Stimulated activated CD8-positive, alpha-beta memory T cell treated with anti-CD3 and anti-CD28 coated beads, Interleukin-4, amount 100 ng/mL, for 1 hour (primary cell): ENCODE data around the gene GALNT9.

ENCODE experiments used
- DNase-seq, 2 donors: peaks; one replicate each; pipeline ENCODE4 v3.0.0-alpha.2; 2020; ENCODE audit warnings: low read depth in 2 of 2, low spot score in 1 of 2

The GALNT9 gene

GRCh38 chr12:132161796-132162507, 167.4 kb downstream of the GALNT9 start:
- DNase-seq: no peak

DNA sequence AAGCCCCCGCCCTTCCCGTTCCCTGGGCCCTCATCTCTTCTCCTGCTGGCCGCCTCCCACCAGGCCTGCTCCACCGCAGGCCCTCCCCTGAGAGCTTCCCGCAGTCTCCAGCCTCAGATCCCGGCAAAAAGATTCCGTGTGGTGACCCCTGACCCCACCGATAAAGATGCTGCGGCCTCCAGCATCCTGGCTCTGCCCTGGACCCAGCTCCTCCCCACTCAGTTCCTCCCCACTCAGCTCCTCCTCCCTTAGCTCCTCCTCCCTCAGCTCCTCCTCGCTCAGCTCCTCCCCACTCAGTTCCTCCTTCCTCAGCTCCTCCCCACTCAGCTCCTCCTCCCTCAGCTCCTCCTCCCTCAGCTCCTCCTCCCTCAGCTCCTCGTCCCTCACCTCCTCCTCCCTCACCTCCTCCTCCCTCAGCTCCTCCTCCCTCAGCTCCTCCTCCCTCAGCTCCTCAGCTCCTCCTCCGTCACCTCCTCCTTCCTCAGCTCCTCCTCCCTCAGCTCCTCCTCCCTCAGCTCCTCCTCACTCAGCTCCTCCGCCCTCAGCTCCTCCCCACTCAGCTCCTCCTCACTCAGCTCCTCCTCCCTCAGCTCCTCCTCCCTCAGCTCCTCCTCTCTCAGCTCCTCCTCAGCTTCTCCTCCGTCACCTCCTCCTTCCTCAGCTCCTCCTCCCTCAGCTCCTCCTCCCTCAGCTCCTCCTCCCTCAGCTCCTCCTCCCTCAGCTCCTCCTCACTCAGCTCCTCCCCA, 168.2 kb downstream of the GALNT9 start:
- DNase-seq: no peak

DNA sequence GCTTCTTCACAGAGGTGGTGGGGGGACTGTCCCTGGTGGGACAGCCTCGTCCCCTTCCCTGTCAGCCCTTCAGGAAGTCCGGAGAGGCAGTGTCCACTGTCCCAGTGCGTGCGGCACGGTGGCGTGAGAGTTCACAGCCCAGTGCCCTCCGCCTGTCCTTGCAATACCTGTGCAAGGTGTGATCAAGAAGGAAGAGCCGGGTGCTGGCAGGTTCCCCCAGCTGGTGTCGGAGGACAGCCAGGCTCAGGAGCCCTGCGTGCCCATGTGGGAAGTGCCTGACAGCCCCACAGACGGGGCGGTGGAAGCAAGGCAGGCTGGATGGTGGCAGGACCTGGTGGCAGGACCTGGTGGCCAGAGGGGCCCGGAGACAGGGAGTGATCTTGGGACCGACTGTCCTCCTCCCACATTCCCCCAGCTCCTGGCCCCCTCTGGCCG, 168.8 kb downstream of the GALNT9 start:
- DNase-seq: no peak

GRCh38 chr12:132160016-132160415, 169.4 kb downstream of the GALNT9 start:
- DNase-seq: no peak

DNA sequence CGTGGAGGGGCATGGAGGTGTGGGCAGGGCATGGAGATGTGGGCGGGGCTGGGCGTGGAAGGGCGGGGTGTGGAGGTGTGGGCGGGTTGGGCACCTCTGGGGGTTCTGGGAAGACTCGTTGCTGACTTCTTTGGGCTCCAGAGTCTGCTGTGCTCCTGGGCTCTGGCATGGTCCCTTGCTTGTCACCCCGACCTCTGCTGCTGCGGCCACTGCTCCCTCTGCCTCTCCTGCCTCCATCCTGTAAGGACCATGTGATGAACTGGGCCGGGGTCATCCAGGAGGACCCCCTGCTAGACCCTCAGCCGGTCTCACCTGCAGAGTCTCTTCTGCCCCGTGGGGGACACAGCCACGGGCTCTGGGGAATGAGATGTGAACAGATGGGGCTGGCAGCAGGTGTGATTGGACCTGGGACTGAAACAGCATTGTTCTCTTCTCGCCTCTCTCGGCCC, 169.8 kb downstream of the GALNT9 start:
- no peak for DNase-seq

DNA sequence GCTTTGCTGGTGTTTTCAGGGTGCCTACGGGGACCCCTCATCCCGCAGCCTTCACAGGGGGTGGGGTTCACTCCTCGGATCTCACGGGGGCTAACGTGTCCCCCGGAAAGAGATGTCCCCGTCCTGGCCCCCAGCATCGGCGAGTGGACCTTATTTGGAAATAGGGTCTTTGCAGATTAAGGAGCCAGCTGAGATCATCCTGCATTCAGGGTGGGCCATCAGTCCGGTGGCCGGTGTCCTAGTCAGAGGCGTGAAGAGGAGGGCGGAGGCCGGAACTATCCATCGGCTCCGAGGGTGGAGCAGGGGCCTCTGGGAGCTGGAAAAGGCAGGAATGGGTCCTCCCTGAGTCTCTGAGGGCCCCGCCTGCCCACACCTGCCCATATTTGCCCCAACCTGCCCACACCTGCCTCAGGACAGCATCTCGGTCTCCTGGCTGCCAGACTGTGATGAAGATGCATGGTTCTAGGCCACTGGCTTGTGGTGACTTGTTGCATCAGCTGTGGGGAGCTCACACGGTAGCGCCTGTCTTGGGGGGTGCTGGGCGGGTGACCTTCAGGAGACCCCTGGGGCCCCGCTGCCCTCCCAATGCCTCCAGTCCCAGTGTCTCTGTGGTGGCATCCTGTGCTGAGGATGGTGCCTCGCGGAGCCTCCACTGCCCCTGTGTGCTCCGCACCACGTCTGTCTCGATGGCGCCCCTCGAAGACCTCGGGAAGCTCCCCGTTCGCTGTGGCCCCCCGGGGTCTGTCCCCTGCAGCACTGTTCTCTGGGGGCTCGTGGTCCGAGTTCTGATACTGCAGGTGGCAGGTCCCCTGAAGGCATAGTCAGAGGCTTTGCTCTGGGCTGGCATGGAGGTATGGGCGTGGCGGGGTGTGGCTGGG, 170.5 kb downstream of the GALNT9 start:
- DNase-seq: no peak

GRCh38 chr12:132157733-132158409, 171.5 kb downstream of the GALNT9 start:
- DNase-seq: no peak

DNA sequence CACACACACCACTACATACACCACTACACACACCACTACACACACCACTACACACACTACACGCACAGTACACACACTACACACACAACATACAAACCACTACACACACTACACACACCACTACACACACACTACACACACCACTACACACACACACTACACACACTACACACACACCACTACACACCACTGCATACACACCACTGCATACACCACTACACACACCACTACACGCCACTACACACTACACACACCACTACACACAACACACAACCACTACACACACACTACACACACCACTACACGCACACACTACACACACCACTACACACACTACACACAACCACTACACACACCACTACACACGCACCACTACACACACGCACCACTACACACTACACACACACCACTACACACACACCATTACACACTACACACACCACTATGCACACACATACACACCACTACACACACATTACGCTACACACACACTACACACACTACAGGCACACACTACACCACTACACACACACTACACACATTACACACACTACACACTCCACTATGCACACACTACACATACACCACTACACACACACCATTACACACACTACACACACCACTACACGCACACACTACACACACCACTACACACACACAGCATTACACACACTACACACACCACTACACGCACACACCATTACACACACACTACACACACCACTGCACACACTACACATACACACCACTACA, 172.6 kb downstream of the GALNT9 start:
- no peak for DNase-seq

GRCh38 chr12:132155771-132156572, 173.4 kb downstream of the GALNT9 start:
- no peak for DNase-seq

- DNase-seq: no peak
These were observed 174.2 kb downstream of the GALNT9 start for GRCh38 chr12:132154941-132155770.

GRCh38 chr12:132154341-132154761, 175.0 kb downstream of the GALNT9 start:
- DNase-seq: no peak

DNA sequence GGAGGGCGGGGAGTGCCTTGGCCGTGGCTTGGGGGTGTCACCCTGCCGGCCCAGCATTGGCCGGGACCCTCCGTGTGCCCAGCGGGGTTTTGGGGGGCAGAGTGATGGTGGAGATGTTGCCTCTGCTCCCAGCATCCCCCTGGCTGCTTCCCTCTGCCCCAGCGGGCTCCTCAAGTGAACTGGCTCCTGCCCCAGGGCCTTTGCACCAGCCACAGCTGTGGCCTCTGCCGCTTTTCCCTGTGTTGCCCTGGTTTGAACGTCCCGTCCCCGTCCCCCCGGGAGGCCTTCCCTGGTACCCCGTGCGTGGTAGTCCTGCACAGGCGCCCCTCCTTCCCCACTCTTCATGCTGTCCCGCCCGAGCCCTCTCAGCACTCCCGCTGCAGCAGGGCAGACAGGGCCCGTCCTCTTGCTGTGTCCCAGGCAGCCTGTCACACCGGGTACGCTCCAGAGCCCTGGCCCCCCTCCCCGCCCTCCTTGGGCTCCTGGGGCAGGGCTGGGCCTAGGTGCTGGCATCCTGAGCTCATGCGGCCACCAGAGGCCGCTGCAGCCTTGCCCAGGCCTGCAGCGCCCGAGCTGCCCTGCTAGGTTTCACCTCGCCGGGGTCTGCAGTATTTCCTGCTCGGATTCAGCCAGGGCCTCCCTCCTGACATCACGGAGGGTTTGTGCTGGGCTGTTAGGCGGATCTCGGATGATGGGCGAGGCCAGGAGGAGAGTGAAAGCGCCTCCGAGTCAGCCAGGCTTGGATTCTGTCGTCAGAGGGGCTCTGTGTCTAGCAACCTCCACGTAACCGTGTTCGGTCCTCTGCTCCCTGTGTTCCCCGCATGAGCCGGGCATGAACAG, 175.7 kb downstream of the GALNT9 start:
- DNase-seq: peak; percentile 22 to 40

- no peak for DNase-seq
These were observed 176.4 kb downstream of the GALNT9 start for GRCh38 chr12:132152953-132153352.

- no peak for DNase-seq
These were observed 177.0 kb downstream of the GALNT9 start for GRCh38 chr12:132152411-132152821.

GRCh38 chr12:132151766-132152410, 177.5 kb downstream of the GALNT9 start:
- no peak for DNase-seq

DNA sequence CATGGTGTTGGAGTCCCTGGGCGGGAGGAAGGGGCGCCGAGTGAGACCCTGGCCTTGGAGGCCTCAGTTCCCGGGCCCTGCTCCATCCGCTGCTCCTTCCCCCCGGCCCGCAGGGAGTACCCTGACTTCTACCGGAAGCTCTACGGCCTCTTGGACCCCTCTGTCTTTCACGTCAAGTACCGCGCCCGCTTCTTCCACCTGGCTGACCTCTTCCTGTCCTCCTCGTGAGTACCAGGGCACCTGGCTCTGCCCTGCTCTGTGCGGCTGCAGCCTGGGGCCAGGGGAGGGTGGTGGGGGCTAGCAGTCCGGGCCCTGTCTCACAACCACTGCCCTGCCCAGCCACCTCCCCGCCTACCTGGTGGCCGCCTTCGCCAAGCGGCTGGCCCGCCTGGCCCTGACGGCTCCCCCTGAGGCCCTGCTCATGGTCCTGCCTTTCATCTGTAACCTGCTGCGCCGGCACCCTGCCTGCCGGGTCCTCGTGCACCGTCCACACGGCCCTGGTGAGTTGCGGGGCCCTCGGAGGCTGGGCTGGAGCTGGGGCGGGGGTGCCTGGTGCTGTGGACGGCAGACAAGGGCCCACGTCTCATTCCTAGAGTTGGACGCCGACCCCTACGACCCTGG, 178.1 kb downstream of the GALNT9 start:
- no peak for DNase-seq

- DNase-seq: no peak
These were observed 178.6 kb downstream of the GALNT9 start for GRCh38 chr12:132150780-132151144.
